PFSK-1 (cell line): ENCODE measurements around the gene FBLN2.

Source experiments
- FOXP2 ChIP-seq: optimal IDR thresholded peaks from 2 replicates; pipeline ENCODE3; 2011; ENCODE audit warnings: borderline replicate concordance, control low read depth, inconsistent platforms; ENCODE audit not compliant: insufficient read depth; ENCODE audit errors: extremely low read length, extremely low read depth
- POLR2AphosphoS5 ChIP-seq: IDR thresholded peaks from 2 replicates; pipeline ENCODE4 v1.6.1; 2012; ENCODE audit warnings: low read depth, mild to moderate bottlenecking, control low read depth, low read length, moderate library complexity
- SIN3A ChIP-seq: IDR thresholded peaks from 2 replicates; pipeline ENCODE4 v1.6.1; 2012; ENCODE audit warnings: mild to moderate bottlenecking, low read length, moderate library complexity, borderline replicate concordance; ENCODE audit not compliant: insufficient read depth
- TAF1 ChIP-seq: IDR thresholded peaks from 2 replicates; pipeline ENCODE4 v1.6.1; 2012; ENCODE audit warnings: low read length, control low read depth, borderline replicate concordance; ENCODE audit not compliant: insufficient read depth

DNA sequence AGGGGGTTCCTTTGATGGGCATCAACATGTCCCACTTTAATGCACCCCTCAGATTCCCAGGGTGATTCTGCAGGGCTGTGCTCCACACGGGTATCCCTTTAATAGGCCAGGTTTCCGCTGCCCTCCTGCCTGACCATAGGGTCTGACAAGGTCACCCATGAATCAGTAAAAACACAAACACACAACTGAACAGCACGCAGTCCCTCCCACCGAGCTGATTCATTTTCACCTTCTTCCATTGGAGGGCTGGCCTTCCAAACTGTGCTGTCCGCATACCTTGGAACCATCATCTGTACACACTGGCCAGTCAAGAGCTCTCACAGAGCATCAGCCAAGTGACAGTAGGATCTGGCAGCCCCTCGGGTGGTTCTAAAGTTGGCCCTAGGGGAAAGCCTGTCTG is 93.7 kb downstream of the FBLN2 start:
- no peak for TF ChIP-seq TAF1
- TF ChIP-seq POLR2AphosphoS5, result no peak
- TF ChIP-seq FOXP2, result no peak
- no peak for TF ChIP-seq SIN3A
